ENCODE data around the gene BHLHA15.

- TF ChIP-seq YY1 (IDR thresholded peaks at IDR 0.05; ENCODE audit: extremely low read depth, insufficient replicate concordance, low read depth, low read length) (no peak), POLR2A (IDR thresholded peaks at IDR 0.05; ENCODE audit: borderline replicate concordance, extremely low read depth, insufficient read depth, insufficient read length) (no peak), MAX (IDR thresholded peaks at IDR 0.05) (no peak), ATF3 (IDR thresholded peaks at IDR 0.05) (no peak), TCF7L2 (IDR thresholded peaks at IDR 0.05; ENCODE audit: borderline replicate concordance, extremely low read depth, insufficient read depth, insufficient read length) (no peak), ELF1 (IDR thresholded peaks at IDR 0.05; ENCODE audit: borderline replicate concordance, low read depth) (no peak), EZH2 (IDR thresholded peaks at IDR 0.05) (no peak), ZFX (IDR thresholded peaks at IDR 0.05) (no peak), REST (IDR thresholded peaks at IDR 0.05; ENCODE audit: low read depth) (no peak), ZNF274 (IDR thresholded peaks at IDR 0.05; ENCODE audit: low read depth, low read length) (no peak), FOSL1 (IDR thresholded peaks at IDR 0.05; ENCODE audit: low read depth) (no peak)
- TF ChIP-seq, protein P1, sequence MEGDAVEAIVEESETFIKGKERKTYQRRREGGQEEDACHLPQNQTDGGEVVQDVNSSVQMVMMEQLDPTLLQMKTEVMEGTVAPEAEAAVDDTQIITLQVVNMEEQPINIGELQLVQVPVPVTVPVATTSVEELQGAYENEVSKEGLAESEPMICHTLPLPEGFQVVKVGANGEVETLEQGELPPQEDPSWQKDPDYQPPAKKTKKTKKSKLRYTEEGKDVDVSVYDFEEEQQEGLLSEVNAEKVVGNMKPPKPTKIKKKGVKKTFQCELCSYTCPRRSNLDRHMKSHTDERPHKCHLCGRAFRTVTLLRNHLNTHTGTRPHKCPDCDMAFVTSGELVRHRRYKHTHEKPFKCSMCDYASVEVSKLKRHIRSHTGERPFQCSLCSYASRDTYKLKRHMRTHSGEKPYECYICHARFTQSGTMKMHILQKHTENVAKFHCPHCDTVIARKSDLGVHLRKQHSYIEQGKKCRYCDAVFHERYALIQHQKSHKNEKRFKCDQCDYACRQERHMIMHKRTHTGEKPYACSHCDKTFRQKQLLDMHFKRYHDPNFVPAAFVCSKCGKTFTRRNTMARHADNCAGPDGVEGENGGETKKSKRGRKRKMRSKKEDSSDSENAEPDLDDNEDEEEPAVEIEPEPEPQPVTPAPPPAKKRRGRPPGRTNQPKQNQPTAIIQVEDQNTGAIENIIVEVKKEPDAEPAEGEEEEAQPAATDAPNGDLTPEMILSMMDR (IDR thresholded peaks at IDR 0.05 in 2 of 3, conservative IDR thresholded peaks at IDR 0.05 in 1 of 3; ENCODE audit: borderline replicate concordance in 1 of 3, insufficient read depth in 1 of 3, low read depth in 2 of 3, low read length in 2 of 3) = no peak
These were observed 2.9 kb downstream of the BHLHA15 start for GRCh38 chr7:98213888-98214810.
